ENCODE results near the gene BEAN1.
"Not testable (repeated sequence)": the region's sequence is repeated elsewhere in the genome, so short reads cannot be mapped to it uniquely, and the experiment has no call there.

The BEAN1 gene

DNA sequence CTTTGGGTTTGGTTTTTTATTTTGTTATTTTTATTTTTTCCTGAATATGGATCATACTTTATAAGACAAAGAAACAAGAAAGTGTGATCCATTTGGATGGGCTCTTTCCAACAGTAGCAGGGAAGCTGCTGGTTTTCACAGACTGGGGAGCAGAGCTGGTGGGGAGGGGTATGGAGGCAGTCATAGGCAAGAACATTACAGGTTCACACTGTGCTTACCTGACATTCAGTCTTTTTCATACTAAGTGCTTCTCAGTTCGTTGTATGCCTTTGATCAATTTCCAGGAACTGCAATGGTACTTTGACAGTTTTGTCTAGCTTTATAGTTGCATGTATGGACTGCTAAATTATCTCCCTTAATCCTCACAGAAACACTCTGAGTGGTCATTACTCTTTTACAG, 27.7 kb downstream of the BEAN1 start:
- Mint-ChIP-seq H3K4me3 (no peak overlapping the region), H3K36me3 (no peaks in the 10 kb centered on the region), H3K27me3 (peaks cover 26 to 30% of the 10 kb centered on the region in 2 donors), H3K9me3 (no peaks in the 10 kb centered on the region), H3K27ac (no peak overlapping the region), H3K4me1 (no peaks in the 10 kb centered on the region)
- no peak for ATAC-seq (replicated peaks)
- DNase-seq = no peak

DNA sequence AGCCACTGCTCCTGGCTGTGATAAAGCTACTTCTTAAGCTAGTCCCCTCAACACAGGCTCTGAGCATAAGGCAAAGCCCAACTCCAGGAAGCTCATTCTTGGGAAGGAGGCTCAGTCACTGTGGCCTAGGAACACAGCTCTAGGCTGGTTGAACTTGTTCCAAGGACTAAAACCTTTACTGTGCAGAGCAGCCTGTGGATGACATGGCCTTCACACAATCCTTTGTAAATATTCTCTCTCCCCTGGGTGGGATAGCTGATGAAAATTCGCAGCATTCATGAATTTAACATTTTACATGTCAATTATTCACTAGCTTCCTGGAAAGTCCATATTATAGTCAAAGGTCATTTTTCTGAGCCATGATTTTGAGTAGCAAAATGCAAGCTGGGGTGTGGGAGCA, 28.9 kb downstream of the BEAN1 start:
- Mint-ChIP-seq H3K27me3 (peaks cover 38 to 42% of the 10 kb centered on the region in 2 donors), H3K9me3 (no peaks in the 10 kb centered on the region), H3K4me3 (no peak overlapping the region), H3K27ac (no peak overlapping the region), H3K36me3 (no peaks in the 10 kb centered on the region), H3K4me1 (no peaks in the 10 kb centered on the region)
- DNase-seq = no peak
- no peak for ATAC-seq (replicated peaks)

DNA sequence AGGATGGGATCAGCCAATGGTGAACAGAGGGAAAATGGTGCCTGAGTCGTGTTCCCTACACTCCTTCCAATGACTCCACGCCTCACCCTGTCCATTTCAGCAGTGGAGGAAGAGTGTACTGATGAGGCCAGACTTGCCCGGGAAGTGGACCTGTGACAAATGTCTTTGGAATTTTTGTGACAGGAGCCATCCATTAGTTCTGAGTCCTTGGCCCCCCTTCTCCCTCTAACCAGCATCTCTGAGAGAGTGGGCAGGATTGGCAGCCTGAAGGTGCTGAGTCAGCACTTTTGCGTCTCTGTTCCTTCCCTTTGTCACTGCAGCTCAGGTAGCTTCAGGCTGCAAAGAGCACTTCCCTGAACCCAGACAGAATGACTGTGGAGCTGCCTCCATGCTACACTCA, 30.8 kb downstream of the BEAN1 start:
- ATAC-seq (replicated peaks) (no peak), DNase-seq (no peak)
- Mint-ChIP-seq H3K9me3 (no peaks in the 10 kb centered on the region), H3K4me1 (no peaks in the 10 kb centered on the region), H3K4me3 (no peak overlapping the region), H3K27me3 (peaks cover 49 to 60% of the 10 kb centered on the region in 2 donors), H3K36me3 (no peaks in the 10 kb centered on the region), H3K27ac (no peak overlapping the region)

DNA sequence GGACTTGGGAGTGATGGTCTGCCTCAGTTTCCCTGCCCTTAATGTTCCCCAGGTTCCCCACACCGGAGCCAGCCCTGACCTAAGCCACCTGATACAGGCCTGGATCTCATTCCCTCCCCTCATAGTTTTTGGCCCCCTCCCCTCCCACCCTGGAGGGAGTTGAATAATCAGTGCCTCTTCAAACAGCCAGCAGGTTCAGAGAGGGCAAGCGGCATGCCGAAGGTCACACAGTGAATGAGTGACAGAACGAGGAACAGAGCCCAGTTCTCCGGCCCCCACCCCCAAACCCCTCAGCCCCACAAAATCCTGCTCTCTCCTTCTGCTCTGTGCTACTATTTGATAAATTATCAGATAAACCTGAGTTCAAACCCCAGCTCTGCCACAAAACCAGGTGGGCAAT, 31.2 kb downstream of the BEAN1 start:
- Mint-ChIP-seq H3K27me3 (peaks cover 51 to 64% of the 10 kb centered on the region in 2 donors), H3K9me3 (no peaks in the 10 kb centered on the region), H3K4me3 (no peak overlapping the region), H3K27ac (no peak overlapping the region), H3K36me3 (no peaks in the 10 kb centered on the region), H3K4me1 (no peaks in the 10 kb centered on the region)
- ATAC-seq (replicated peaks) (no peak), DNase-seq (no peak)

DNA sequence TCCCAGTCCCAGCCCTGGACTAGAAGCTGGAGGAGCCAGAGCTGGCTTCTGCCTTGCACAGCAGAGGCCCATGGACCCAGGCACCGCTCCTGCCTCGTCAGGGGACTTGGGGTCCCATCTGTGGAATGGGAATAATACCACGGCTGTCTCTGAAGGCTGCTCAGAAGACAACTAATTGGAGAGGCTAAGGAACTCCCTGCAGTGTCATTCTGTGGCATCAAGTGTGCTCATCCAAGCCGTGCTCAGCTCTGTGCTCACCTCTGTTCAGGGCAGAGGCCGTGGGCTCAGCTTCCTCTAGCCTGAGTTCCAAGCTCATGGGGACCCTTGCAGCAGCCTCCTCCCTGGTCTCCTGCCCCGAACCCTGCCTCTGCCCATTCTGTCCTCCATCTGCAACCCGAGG, 31.8 kb downstream of the BEAN1 start:
- H3K27me3 Mint-ChIP-seq = peaks cover 57 to 69% of the 10 kb centered on the region in 2 donors

DNA sequence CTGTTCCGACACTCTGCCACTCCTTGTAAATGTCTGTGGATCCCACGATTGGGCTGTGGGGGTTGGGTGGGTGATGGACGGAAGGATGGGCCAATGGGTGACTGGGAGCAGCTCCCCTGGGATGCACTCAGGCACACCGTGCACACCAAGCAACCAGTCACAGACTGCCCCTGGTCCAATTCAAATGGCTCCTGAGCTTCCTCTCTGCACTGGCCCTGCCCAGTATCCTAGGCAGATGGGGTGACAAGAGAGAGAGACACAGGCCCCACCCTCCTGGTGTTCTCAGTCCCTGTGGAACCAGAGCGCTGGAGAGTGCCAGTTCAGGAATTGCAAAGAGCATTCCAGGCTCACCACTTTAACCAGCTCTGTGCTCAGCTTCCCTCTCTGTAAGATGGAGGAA, 32.8 kb downstream of the BEAN1 start:
- Mint-ChIP-seq H3K4me1 (no peaks in the 10 kb centered on the region), H3K4me3 (no peak overlapping the region), H3K27me3 (peaks cover 62 to 73% of the 10 kb centered on the region in 2 donors), H3K36me3 (no peaks in the 10 kb centered on the region), H3K9me3 (no peaks in the 10 kb centered on the region), H3K27ac (no peak overlapping the region)
- no peak for ATAC-seq (replicated peaks)
- no peak for DNase-seq

More for the DNA sequence above, 31.8 kb downstream of the BEAN1 start:
- Mint-ChIP-seq H3K36me3 (no peaks in the 10 kb centered on the region), H3K9me3 (no peaks in the 10 kb centered on the region), H3K4me1 (no peaks in the 10 kb centered on the region), H3K4me3 (no peak overlapping the region), H3K27ac (no peak overlapping the region)
- no peak for DNase-seq
- no peak for ATAC-seq (replicated peaks)

DNA sequence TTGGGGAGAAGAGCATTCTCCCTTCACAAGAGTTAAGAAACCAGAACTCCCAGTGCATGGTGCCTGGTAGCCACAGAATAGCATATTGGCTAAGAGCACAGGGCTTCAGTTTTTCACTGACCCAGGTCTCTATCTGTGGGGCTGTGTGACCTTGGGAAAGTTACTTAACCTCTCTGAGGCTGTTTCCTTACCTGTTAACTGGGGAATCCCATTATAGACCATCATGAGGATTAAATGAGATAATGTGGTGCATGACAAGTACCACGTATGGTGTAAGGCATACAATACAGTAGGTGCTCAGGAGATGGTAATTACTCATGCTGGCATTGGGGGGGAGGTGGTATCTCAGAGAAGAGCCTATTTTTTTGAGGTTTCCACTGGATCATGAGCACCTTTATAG, 33.6 kb downstream of the BEAN1 start:
- peaks cover 66 to 73% of the 10 kb centered on the region in 2 donors for H3K27me3 Mint-ChIP-seq
- no peak overlapping the region for H3K27ac Mint-ChIP-seq
- H3K36me3 Mint-ChIP-seq = no peaks in the 10 kb centered on the region
- H3K4me1 Mint-ChIP-seq = no peaks in the 10 kb centered on the region
- no peak for ATAC-seq (replicated peaks)
- H3K9me3 Mint-ChIP-seq = no peaks in the 10 kb centered on the region
- DNase-seq = no peak
- no peak overlapping the region for H3K4me3 Mint-ChIP-seq

DNA sequence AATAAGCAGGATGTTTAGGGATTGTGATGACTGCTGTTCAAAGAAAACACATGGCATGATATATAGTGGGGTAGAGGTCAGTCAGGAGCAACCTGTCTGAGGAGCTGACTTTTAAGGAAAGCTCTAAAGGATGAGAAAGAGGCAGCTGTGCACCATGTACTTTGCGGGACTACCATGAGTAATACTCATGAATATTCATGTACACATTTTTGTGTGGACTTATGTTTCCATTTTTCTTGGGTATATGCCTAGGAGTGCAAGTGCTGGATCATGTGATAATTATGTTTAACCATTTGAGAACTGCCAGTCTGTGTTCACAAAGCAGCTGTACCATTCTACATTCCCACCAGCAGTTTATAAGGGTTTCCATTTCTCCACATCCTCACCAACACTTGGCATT, 35.8 kb downstream of the BEAN1 start:
- peaks cover 0 to 1% of the 10 kb centered on the region in 2 donors for H3K9me3 Mint-ChIP-seq
- no peak overlapping the region for H3K4me3 Mint-ChIP-seq
- no peak for ATAC-seq (replicated peaks)
- DNase-seq = no peak
- no peak overlapping the region for H3K27ac Mint-ChIP-seq
- H3K36me3 Mint-ChIP-seq = no peaks in the 10 kb centered on the region
- no peaks in the 10 kb centered on the region for H3K4me1 Mint-ChIP-seq
- peaks cover 70 to 74% of the 10 kb centered on the region in 2 donors for H3K27me3 Mint-ChIP-seq

DNA sequence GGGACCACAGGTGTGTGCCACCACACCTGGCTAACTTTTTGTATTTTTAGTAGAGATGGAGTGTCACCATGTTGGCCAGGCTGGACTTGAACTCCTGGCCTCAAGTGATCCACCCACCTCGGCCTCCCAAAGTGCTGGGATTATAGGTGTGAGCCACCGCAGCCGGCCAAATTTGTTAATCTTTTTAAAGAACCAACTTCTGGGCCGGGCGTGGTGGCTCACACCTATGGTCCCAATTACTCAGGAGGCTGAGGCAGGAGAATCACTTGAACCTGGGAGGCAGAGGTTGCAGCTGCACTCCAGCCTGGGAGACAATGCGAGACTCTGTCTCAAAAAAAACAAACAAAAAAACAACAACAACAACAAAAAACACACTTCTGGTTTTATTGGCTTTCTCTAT, 38.9 kb downstream of the BEAN1 start:
- H3K27ac Mint-ChIP-seq; H3K9me3 Mint-ChIP-seq; H3K36me3 Mint-ChIP-seq; H3K4me3 Mint-ChIP-seq; H3K4me1 Mint-ChIP-seq; DNase-seq; ATAC-seq (replicated peaks): not testable (repeated sequence)
- peaks cover 64 to 71% of the 10 kb centered on the region in 2 donors for H3K27me3 Mint-ChIP-seq

DNA sequence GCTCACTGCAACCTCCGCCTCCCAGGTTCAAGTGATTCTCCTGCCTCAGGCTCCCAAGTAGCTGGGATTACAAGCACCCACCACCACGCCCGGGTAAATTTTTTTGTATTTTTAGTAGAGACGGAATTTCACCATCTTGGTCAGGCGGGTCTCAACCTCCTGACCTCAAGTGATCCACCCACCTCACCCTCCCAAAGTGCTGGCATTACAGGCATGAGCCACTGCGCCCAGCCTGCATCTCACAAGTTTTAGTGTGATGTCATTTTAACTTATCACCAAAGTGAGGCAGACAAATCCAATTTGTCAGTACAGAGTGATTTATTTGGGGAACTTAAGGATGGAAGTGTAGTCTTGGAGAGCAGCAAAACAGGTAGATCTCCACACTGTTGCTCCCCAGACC, 39.5 kb downstream of the BEAN1 start:
- H3K36me3 Mint-ChIP-seq; H3K4me3 Mint-ChIP-seq; H3K27ac Mint-ChIP-seq; DNase-seq; ATAC-seq (replicated peaks); H3K9me3 Mint-ChIP-seq; H3K4me1 Mint-ChIP-seq: not testable (repeated sequence)
- peaks cover 60 to 70% of the 10 kb centered on the region in 2 donors for H3K27me3 Mint-ChIP-seq

DNA sequence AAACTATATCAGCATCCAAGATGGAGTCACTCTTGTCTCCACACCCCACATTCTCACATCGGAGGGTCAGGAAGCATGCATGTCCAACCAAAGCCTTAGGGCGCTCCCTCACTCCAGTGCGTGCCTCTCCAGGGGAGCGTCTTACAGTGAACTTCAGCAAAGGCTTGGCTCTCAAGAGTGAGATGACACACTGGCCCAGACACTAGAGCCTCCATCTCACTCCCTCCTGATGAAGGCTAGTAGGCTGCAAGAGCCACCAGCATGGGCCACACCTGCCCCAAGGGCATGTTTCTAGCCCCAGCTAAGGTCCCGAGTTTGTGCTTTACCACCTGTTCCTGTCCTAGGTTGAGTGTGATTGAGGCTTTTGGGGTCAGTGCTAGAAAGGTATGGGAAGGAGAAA, 40.5 kb downstream of the BEAN1 start:
- Mint-ChIP-seq H3K27me3 (peaks cover 56 to 65% of the 10 kb centered on the region in 2 donors), H3K27ac (no peak overlapping the region), H3K9me3 (peaks cover 0 to 1% of the 10 kb centered on the region in 2 donors), H3K4me3 (no peak overlapping the region), H3K4me1 (no peaks in the 10 kb centered on the region), H3K36me3 (no peaks in the 10 kb centered on the region)
- DNase-seq (no peak), ATAC-seq (replicated peaks) (no peak)

DNA sequence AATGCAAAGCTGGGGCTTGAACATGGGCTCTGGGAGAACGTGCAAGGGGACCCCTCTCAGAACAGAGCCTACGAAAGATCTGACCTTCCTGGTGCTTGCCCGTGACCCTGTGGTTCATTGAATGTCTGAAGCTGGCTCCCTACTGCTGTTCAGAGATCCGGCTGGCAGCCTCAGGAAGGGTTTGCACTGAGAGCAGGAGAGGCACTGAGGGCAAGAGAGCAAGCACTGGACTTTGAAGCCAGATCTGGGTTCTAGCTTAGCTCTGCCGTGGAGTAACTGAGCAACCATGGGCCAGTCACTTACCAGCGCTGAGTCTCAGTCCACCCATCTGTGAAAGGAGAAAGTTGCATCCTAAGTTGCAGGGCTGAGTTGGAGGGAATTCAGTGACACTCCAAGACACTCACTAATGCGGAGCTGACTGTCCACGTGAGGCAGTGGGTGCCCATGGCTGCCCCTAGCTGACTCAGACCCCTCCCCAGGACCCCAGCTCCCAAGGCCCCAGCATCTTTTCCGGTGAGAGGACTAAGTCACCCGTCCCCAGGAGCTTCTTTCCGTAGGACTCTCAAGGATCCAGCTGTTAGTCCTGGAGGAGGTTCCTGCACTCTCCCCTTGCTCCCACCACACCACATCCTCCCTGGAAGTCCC, 41.3 kb downstream of the BEAN1 start:
- H3K4me1 Mint-ChIP-seq = no peaks in the 10 kb centered on the region
- H3K27ac Mint-ChIP-seq = no peak overlapping the region
- peaks cover 0 to 1% of the 10 kb centered on the region in 2 donors for H3K9me3 Mint-ChIP-seq
- ATAC-seq (replicated peaks) = no peak
- H3K27me3 Mint-ChIP-seq = peaks cover 49 to 57% of the 10 kb centered on the region in 2 donors
- no peak overlapping the region for H3K4me3 Mint-ChIP-seq
- no peaks in the 10 kb centered on the region for H3K36me3 Mint-ChIP-seq
- DNase-seq = no peak

DNA sequence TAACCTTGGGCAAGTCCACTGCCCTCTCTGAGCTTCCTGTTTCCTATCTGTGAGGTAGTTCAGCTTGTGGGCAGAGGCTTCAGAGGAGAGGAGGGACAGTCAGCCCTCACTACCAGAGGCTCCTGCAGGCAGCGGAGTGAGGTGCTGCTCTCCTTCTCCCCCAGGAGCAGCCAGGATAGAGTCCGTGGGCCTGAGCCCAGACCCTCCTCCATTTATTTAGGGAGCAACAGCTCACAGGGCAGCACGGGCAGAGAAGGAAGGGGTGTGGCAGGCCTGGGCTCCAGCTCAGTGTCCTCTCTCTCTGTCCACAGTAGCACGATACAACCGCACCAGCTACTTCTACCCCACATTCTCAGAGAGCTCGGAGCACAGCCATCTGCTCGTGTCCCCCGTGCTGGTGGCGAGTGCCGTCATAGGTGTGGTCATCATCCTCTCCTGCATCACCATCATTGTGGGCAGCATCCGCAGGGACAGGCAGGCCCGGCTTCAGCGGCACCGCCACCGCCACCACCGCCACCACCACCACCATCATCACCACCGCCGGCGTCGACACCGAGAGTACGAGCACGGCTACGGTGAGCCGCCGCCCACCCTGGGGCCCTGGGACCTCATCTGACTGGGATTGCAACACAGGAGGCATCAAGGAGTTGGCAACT, 42.3 kb downstream of the BEAN1 start:
- no peak overlapping the region for H3K4me3 Mint-ChIP-seq
- no peak for ATAC-seq (replicated peaks)
- no peaks in the 10 kb centered on the region for H3K36me3 Mint-ChIP-seq
- H3K27ac Mint-ChIP-seq = no peak overlapping the region
- H3K27me3 Mint-ChIP-seq = peaks cover 42 to 56% of the 10 kb centered on the region in 2 donors
- peaks cover 0 to 9% of the 10 kb centered on the region in 2 donors for H3K4me1 Mint-ChIP-seq
- no peak for DNase-seq
- peaks cover 0 to 1% of the 10 kb centered on the region in 2 donors for H3K9me3 Mint-ChIP-seq

DNA sequence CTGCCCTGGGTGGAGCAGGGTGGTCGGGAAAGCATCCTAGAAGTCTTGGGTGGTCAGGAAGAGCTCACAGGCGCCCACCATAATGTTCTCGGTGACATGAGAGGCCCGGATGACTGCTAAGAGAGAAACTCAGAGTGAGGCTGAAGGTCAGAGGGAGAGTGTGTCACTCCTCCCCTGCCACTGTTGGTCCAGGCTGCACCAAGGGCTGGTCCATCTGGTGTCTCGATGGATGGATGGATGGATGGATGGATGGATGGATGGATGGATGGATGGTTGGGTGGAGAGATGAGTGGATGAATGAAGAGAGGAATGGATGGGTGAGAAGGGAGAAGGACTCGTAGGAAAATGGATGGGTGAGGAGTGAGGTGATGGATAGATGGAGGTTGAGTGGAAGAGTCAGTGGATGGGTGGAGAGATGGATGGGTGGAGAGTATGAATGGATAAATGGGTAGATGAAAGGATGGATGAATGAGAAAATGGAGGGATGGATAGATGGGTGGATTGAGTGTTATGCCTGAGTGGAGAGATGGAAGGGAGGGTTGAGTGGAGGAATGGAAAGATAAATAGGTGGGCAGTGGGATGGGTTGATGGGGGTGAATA, 43.0 kb downstream of the BEAN1 start:
- no peak overlapping the region for H3K4me3 Mint-ChIP-seq
- H3K36me3 Mint-ChIP-seq = no peaks in the 10 kb centered on the region
- peaks cover 6 to 15% of the 10 kb centered on the region in 2 donors for H3K4me1 Mint-ChIP-seq
- no peak overlapping the region for H3K27ac Mint-ChIP-seq
- peaks cover 43 to 60% of the 10 kb centered on the region in 2 donors for H3K27me3 Mint-ChIP-seq
- peaks cover 0 to 1% of the 10 kb centered on the region in 2 donors for H3K9me3 Mint-ChIP-seq
- ATAC-seq (replicated peaks) = no peak
- DNase-seq = no peak

DNA sequence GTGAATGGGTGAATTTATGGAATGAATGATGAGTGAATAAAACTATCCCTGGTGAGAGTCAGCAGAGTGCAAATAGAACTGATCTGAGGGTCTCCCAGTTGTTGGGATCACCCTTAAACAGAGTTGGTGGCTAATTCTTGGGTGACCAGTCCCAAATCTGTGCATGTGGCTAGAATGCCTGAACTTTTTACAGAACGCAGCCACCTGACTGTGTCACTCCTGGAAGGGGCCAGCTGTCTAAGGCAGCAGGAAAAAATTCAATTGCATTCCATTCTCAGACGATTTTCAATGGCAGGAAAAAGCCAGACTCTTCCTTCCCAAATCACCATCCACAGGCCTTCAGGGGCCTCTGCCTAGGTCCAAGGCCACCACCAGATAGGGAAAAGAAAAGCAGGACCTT, 43.5 kb downstream of the BEAN1 start:
- DNase-seq (no peak), ATAC-seq (replicated peaks) (no peak)
- peaks cover 0 to 1% of the 10 kb centered on the region in 2 donors for H3K9me3 Mint-ChIP-seq
- no peak overlapping the region for H3K4me3 Mint-ChIP-seq
- peaks cover 8 to 17% of the 10 kb centered on the region in 2 donors for H3K4me1 Mint-ChIP-seq
- H3K36me3 Mint-ChIP-seq = no peaks in the 10 kb centered on the region
- H3K27ac Mint-ChIP-seq = no peak overlapping the region
- peaks cover 40 to 60% of the 10 kb centered on the region in 2 donors for H3K27me3 Mint-ChIP-seq

All from stimulated activated naive B cell treated with anti-CD40 and anti-IgM and Interleukin-4, amounts not matched to agents 10 μg/mL and 1 μg/mL and 100 μg/mL, for 72 hours (primary cell).